NB4 (cell line): ENCODE results near the gene RAB3C.
"Not testable (repeated sequence)": the region's sequence is repeated elsewhere in the genome, so short reads cannot be mapped to it uniquely, and the experiment has no call there.

Source experiments
- DNase-seq: peaks from one replicate; pipeline ENCODE4 v3.0.0; 2010; ENCODE audit warnings: low read depth
- H3K4me3 ChIP-seq: one replicate; pipeline ENCODE4 v1.5.1; 2011; ENCODE audit warnings: mild to moderate bottlenecking, low read depth, low read length, moderate library complexity
- MYC ChIP-seq: IDR thresholded peaks from 2 replicates; pipeline ENCODE4 v1.6.1; 2011; ENCODE audit warnings: low read depth, low read length
- POLR2A ChIP-seq: IDR thresholded peaks from 2 replicates; pipeline ENCODE4 v1.6.1; 2011; ENCODE audit warnings: mild to moderate bottlenecking; ENCODE audit not compliant: insufficient read length; ENCODE audit errors: extremely low read depth
- TF ChIP-seq, protein P1 (sequence below): IDR thresholded peaks from one replicate; pipeline ENCODE4 v1.5.1; 2012; ENCODE audit warnings: low read depth, low read length
- TF ChIP-seq, protein P2 (sequence below): IDR thresholded peaks from 2 replicates; pipeline ENCODE4 v1.6.1; 2011; ENCODE audit warnings: low read depth, low read length

RAB3C gene

DNA sequence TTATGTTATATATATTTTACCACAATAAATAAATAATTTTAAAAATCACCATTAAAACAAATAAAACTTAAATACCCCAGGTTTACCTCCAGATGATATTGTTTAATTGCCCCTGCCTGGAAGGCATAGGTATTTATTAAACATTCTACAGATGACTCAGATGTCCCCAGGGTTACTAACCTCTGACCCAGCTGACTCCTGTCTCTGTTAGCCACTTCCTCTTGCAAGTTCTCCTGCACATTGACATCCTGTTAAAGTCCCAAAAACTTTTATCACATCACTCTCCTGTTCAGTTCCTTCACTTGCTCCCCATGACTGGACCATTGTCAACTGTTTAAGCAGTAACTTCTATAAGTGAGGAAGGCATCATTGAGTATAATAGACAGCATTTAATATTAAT is 37.0 kb upstream of the RAB3C start:
- DNase-seq: peak; percentile 93
- TF ChIP-seq POLR2A (no peak), MYC (0 out of 2 replicates have a peak, but pooled peaks have one; percentile 30)
- TF ChIP-seq, protein P1, sequence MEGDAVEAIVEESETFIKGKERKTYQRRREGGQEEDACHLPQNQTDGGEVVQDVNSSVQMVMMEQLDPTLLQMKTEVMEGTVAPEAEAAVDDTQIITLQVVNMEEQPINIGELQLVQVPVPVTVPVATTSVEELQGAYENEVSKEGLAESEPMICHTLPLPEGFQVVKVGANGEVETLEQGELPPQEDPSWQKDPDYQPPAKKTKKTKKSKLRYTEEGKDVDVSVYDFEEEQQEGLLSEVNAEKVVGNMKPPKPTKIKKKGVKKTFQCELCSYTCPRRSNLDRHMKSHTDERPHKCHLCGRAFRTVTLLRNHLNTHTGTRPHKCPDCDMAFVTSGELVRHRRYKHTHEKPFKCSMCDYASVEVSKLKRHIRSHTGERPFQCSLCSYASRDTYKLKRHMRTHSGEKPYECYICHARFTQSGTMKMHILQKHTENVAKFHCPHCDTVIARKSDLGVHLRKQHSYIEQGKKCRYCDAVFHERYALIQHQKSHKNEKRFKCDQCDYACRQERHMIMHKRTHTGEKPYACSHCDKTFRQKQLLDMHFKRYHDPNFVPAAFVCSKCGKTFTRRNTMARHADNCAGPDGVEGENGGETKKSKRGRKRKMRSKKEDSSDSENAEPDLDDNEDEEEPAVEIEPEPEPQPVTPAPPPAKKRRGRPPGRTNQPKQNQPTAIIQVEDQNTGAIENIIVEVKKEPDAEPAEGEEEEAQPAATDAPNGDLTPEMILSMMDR: no peak
- H3K4me3 ChIP-seq: no peak overlapping the region

DNA sequence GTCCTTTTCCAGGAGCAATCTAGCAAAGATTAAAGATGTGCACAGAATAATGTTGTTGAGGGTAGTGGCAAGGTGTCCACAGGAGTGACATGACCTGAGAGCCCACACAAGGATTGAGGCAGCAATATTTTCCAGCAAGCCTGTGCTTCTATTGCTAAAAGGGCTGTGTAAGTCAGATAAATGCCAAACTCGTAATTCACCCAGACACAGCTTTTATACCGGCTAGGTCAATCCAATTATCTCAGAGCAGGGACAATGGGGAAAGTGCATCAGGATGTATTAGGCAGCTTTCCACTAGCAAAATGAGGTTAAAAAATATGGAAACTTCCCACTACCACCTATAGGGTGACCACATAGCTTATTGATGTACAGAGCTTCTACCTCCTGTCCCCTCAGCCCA is 34.8 kb upstream of the RAB3C start:
- no peak overlapping the region for H3K4me3 ChIP-seq
- TF ChIP-seq, protein P1: no peak
- TF ChIP-seq MYC: no peak
- TF ChIP-seq, protein P2, sequence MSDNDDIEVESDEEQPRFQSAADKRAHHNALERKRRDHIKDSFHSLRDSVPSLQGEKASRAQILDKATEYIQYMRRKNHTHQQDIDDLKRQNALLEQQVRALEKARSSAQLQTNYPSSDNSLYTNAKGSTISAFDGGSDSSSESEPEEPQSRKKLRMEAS: no peak
- TF ChIP-seq POLR2A: no peak
- no peak for DNase-seq

DNA sequence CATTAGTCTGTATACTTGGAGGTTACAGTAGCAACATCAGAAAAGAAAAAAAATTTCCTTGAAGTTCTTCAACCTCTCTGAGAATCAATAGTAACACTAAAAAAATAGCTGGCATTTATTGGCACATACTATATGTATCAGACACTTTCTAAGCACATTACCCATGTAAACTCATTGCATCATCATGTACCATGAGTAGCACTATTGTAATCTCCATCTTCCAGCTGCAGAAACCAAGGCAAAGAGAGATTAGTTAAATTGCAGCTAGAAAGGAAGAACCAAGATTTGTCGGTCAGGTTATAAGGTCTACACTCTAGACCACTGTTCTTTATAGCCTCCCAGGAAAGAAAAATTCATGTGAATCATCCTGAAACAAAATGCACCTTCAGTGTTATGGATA is 31.4 kb upstream of the RAB3C start:
- DNase-seq: peak; percentile 21
- no peak overlapping the region for H3K4me3 ChIP-seq
- TF ChIP-seq, protein P1: no peak
- TF ChIP-seq, protein P2: no peak
- TF ChIP-seq MYC: no peak

DNA sequence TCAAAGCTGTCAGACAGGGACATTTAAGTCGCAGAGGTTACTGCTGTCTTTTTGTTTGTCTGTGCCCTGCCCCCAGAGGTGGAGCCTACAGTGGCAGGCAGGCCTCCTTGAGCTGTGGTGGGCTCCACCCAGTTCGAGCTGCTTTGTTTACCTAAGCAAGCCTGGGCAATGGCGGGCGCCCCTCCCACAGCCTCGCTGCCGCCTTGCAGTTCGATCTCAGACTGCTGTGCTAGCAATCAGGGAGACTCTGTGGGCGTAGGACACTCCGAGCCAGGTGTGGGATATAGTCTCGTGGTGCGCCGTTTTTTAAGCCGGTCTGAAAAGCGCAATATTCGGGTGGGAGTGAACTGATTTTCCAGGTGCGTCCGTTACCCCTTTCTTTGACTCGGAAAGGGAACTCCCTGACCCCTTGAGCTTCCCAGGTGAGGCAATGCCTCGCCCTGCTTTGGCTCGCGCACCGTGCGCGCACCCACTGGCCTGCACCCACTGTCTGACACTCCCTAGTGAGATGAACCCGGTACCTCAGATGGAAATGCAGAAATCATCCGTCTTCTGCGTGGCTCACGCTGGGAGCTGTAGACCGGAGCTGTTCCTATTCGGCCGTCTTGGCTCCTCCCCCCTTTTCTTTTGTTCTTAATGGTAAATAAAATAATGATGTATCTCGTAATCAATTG is 25.1 kb upstream of the RAB3C start:
- DNase-seq, H3K4me3 ChIP-seq: not testable (repeated sequence)

DNA sequence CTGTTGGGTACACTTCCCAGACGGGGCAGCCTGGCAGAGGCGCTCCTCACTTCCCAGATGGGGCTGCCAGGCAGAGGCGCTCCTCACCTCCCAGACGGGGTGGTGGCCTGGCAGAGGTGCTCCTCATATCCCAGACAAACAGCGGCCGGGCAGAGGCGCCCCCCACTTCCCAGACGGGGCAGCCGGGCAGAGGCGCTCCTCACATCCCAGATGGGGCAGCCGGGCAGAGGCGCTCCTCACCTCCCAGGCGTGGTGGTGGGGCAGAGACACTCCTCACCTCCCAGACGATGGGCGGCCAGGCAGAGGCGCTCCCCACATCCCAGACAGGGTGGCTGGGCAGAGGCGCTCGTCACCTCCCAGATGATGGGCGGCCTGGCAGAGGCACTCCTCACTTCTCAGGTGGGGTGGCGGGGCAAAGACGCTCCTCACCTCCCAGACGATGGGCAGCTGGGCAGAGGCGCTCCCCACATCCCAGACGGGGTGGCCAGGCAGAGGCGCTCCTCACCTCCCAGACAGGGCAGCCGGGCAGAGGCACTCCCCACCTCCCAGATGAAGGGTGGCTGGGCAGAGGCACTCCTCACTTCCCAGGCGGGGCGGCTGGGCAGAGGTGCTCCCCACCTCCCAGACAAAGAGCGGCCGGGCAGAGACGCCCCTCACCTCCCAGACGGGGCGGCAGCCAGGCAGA is 19.7 kb upstream of the RAB3C start:
- not testable (repeated sequence) for DNase-seq

DNA sequence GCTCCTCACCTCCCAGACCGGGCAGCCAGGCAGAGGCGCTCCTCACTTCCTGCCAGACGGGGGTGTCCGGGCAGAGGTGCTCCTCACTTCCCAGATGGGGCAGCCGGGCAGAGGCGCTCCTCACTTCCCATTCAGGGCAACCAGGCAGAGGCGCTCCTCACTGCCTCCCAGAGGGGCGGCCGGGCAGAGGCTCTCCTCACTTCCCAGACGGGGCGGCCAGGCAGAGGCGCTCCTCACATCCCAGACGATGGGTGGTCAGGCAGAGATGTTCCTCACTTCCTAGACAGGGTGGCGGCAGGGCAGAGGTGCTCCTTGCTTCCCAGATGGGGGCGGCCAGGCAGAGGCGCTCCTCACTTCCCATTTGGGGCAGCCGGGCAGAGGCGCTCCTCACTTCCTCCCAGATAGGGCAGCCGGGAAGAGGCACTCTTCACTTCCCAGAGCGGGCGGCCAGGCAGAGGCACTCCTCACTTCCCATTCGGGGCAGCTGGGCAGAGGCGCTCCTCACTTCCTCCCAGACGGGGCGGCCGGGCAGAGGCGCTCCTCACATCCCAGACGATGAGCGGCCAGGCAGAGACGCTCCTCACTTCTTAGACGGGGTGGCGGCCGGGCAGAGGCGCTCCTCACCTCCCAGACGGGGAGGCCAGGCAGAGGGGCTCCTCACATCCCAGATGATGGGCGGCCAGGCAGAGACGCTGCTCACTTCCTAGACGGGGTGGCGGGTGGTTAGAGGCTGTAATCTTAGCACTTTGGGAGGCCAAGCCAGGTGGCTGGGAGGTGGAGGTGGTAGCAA is 18.6 kb upstream of the RAB3C start:
- H3K4me3 ChIP-seq, DNase-seq: not testable (repeated sequence)

More for the DNA sequence above, 19.7 kb upstream of the RAB3C start:
- not testable (repeated sequence) for H3K4me3 ChIP-seq

DNA sequence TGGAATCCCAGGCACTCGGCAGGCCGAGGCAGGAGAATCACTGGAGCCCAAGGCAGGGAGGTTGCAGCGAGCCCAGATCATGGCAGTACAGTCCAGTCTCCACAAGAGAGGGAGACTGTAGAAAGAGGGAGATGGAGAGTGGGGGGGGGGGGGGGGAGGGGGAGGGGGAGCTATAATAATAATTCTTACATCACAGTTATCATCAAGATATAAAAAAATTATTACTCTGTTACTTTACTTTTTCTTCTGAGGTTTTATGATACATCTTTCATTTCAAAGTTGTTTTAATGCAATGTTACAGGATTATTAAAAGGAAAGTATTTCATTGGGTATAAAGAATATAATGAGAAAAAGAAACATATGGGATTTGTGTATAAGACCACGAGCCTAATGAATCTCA is 17.8 kb upstream of the RAB3C start:
- TF ChIP-seq, protein P1: no peak
- no peak for TF ChIP-seq MYC
- TF ChIP-seq, protein P2: no peak
- no peak for TF ChIP-seq POLR2A
- no peak overlapping the region for H3K4me3 ChIP-seq
- no peak for DNase-seq
